BJ (cell line): ENCODE data around the gene TTC39B. TPM values are rescaled to one million over a fixed set of nuclear protein-coding genes. Genes with fewer than 3 reads are reported as not detected.

Experiments
- CTCF ChIA-PET: fragments of 350-600 bp; formaldehyde crosslinking; extraction: SDS; loops from one replicate; lab custom pipeline; 2021; ENCODE audit warnings: antibody characterized with exemption, inconsistent platforms; lab: Yijun Ruan, JAX
- POLR2A ChIA-PET: fragments of 300-600 bp; sonication (Branson Sonifier 250); formaldehyde crosslinking; extraction: SDS; loops from one replicate; lab custom pipeline; 2021; ENCODE audit warnings: antibody characterized with exemption; lab: Charles Lee
- DNase-seq: peaks from one replicate; pipeline ENCODE4 v3.0.0-alpha.2; 2011; ENCODE audit warnings: low read depth
- H3K27me3 ChIP-seq: 2 replicates; pipeline ENCODE4 v1.6.0; 2011; ENCODE audit warnings: low read length; ENCODE audit not compliant: control insufficient read depth, insufficient read depth
- H3K36me3 ChIP-seq: 2 replicates; pipeline ENCODE4 v1.5.1; 2011; ENCODE audit warnings: low read length; ENCODE audit not compliant: control insufficient read depth, insufficient read depth
- H3K4me3 ChIP-seq: 2 replicates; pipeline ENCODE4 v1.5.1; 2011; ENCODE audit warnings: low read depth, mild to moderate bottlenecking, control low read depth, low read length
- CTCF ChIP-seq: IDR thresholded peaks from 2 replicates; pipeline ENCODE4 v1.5.1; 2011; ENCODE audit warnings: low read depth, mild to moderate bottlenecking, control low read depth, inconsistent platforms, low read length, moderate library complexity; ENCODE audit not compliant: insufficient read depth
- polyA plus RNA-seq: library from polyadenylated mRNA; depleted of rRNA; stranded (reverse); fragments of >200 nt; gene quantifications from 2 replicates; pipeline ENCODE4 v1.2.3, GENCODE V29; 2011

The TTC39B gene
- polyA plus RNA-seq, 1 experiment, result 5.1 TPM

DNA sequence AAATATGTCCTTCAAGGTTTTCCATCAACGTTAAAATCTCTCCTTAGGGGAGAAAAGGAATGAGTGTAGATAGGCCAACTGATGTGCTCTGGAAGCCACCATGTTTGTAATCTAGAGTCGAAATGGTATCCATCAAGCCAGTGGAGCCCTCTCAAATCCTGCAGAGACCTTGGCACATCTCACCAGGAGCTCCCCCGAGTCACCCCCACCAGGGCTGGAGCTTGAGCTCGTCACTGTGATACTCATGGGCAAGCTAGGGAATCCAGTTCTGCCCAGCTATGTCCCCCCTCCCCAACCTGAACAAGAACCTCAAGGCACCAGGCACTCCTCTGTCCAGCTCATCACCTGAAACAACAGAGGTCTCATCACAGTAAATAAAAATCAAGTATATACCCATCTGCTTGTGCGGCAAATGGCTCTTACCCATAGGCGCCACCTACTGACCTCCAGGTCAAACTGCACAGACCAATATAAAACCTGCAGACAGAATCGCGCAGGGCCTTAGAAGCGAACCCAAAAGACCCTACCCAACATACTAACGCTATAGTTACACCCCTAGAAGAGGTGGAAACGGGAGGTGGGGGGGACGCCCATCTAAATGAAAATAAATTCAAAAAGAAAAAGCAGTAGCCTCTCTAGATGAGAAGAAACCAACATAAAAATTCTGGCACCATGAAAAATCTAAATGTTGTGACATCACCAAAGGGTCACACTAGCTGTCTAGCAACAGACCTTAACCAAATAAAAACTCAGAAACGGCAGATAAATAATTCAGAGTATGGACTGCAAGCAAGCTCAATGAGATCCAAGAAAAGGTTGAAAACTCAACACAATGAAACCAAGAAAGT, 75.0 kb downstream of the TTC39B start:
- no peaks in the 10 kb centered on the region for H3K36me3 ChIP-seq
- ChIA-PET POLR2A (interaction anchor here (0.8 kb wide), 1 partner anchor 378 kb away, joined by 4 read pairs; no protein-coding TSS in a partner anchor), CTCF (interaction anchor here (0.6 to 1.9 kb wide), 22 partner anchors 9 to 266 kb away, joined by 3 to 11 read pairs (median 4); no protein-coding TSS in a partner anchor)
- H3K4me3 ChIP-seq, result no peak overlapping the region
- no peak for DNase-seq
- peak; percentile 68 for TF ChIP-seq CTCF
- H3K27me3 ChIP-seq, result no peaks in the 10 kb centered on the region

DNA sequence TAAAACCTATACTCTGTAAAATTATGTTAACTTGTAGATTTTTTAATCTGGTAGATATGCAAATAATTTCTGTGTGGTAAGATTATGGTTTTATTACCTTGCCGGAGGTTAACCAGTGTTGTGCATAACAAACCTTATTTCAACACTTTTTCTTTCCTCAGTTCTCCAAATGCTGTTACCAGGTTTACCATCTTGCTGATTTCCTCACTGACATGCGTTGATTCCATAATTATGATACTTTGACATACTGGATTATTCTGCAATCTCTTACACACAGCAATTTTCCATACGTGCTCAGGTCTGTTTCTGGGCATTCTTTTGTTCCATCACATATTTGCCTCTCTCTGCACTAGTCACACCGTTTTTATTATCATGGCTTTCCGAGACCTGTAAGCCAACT, 77.6 kb downstream of the TTC39B start:
- Histone ChIP-seq H3K36me3 (no peaks in the 10 kb centered on the region), H3K4me3 (no peak overlapping the region), H3K27me3 (no peaks in the 10 kb centered on the region)
- CTCF ChIA-PET, result interaction anchor here (1.0 to 1.4 kb wide), 2 partner anchors 17 to 21 kb away, joined by 3 to 4 read pairs; no protein-coding TSS in a partner anchor
- TF ChIP-seq CTCF, result no peak
- DNase-seq, result no peak
- POLR2A ChIA-PET, result no interaction called here

DNA sequence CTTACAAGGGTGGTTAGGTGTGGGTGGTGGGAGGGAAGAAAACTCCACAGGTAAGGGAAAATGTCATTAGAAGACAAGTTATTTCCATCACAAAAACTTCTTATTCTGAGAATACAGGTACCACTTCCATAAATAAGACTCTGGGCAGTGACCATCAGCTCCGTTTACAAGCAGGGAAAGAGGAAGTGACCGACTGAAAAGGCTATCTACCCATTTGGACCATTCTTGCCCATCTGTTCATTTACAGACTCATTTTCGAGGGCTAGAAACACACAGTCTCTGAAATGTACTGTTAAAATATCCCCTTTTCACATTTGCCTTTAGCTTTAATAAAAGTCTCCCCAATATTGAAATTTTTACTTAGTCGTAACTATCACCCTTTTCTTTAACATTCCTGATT, 79.5 kb downstream of the TTC39B start:
- H3K4me3 ChIP-seq, result no peak overlapping the region
- TF ChIP-seq CTCF, result no peak
- CTCF ChIA-PET, result no interaction called here
- POLR2A ChIA-PET, result no interaction called here
- no peak for DNase-seq
- no peaks in the 10 kb centered on the region for H3K27me3 ChIP-seq
- peaks cover 2% of the 10 kb centered on the region for H3K36me3 ChIP-seq

DNA sequence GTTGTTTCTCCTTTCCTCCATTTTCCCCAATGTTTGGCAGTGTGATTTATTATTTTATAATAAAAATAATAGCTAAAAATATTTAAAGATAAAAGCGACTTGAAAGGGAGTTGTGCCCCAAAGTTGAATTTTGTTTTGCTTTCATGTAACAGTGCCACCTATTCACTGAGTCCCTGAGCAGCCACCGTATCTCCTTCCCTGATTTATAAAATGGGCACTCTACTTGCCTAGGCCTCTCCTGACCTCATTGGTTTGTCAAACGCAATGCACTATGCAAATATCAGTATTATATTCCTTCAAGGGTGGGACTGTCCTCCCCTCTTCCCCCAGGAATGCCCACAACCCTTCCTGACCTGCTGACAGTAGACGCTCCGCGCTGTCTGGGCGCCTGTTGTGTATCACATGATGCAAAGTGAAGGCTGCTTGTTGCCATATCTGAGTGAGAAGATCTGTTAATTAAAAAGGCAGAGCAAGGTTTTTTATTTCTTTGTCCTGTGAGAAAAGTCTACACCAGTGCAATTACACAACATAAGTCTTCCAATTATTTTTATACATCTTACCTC, 81.4 kb downstream of the TTC39B start:
- DNase-seq, result no peak
- Histone ChIP-seq H3K36me3 (peaks cover 2% of the 10 kb centered on the region), H3K4me3 (no peak overlapping the region), H3K27me3 (no peaks in the 10 kb centered on the region)
- ChIA-PET POLR2A (no interaction called here), CTCF (no interaction called here)
- TF ChIP-seq CTCF, result no peak

GRCh38 chr9:15222313-15222712, 84.7 kb downstream of the TTC39B start:
- Histone ChIP-seq H3K4me3 (no peak overlapping the region), H3K27me3 (no peaks in the 10 kb centered on the region), H3K36me3 (peaks cover 3% of the 10 kb centered on the region)
- ChIA-PET POLR2A (no interaction called here), CTCF (interaction anchor here (0.8 to 3.4 kb wide), 4 partner anchors 9 to 194 kb away, joined by 3 to 23 read pairs (median 12); no protein-coding TSS in a partner anchor)
- no peak for DNase-seq
- TF ChIP-seq CTCF, result no peak
